GM23338 (cell line): Measurements from ENCODE around the gene GBX1. TPM values are rescaled to one million over a fixed set of nuclear protein-coding genes. Genes with fewer than 3 reads are reported as not detected.

Experiments used
- ATAC-seq: fragments of 200-7000 bp; cut with Tn5 transposase; 3 replicates; pipeline ENCODE4 v1.9.1; 2020
- DNase-seq: peaks from one replicate; pipeline ENCODE4 v3.0.0-alpha.2; 2015; ENCODE audit warnings: low spot score
- H2AFZ ChIP-seq: fragments of 200-600 bp; sonication (generic); 2 replicates; pipeline ENCODE4 v1.8.0; 2016; ENCODE audit warnings: antibody characterized with exemption, mild to moderate bottlenecking, moderate library complexity
- H3F3A ChIP-seq: fragments of 200-600 bp; sonication (generic); replicated peaks from 2 replicates; pipeline ENCODE4 v1.8.0; 2017; ENCODE audit warnings: antibody characterized with exemption, mixed run types, low read depth
- H3K27ac ChIP-seq: fragments of 200-600 bp; sonication (generic); 2 replicates; pipeline ENCODE4 v1.6.1; 2016; ENCODE audit warnings: low read depth
- H3K27me3 ChIP-seq: fragments of 200-600 bp; sonication (generic); 2 replicates; pipeline ENCODE4 v1.8.0; 2016; ENCODE audit warnings: mild to moderate bottlenecking, mixed run types, moderate library complexity; ENCODE audit not compliant: insufficient read depth
- H3K36me3 ChIP-seq: fragments of 200-600 bp; sonication (generic); 2 replicates; pipeline ENCODE4 v1.8.0; 2016; ENCODE audit warnings: mild to moderate bottlenecking; ENCODE audit not compliant: insufficient read depth
- H3K4me1 ChIP-seq: fragments of 200-600 bp; sonication (generic); 2 replicates; pipeline ENCODE4 v1.8.0; 2016; ENCODE audit warnings: mild to moderate bottlenecking, moderate library complexity; ENCODE audit not compliant: insufficient read depth
- H3K4me2 ChIP-seq: fragments of 200-600 bp; sonication (generic); 2 replicates; pipeline ENCODE4 v1.7.1; 2017; ENCODE audit warnings: mixed run types
- H3K4me3 ChIP-seq: fragments of 200-600 bp; sonication (generic); 2 replicates; pipeline ENCODE4 v1.6.1; 2016; ENCODE audit warnings: mixed run types
- H3K79me2 ChIP-seq: fragments of 200-600 bp; sonication (generic); replicated peaks from 2 replicates; pipeline ENCODE4 v1.8.0; 2017; ENCODE audit warnings: mild to moderate bottlenecking; ENCODE audit not compliant: insufficient read depth
- H3K9me2 ChIP-seq: fragments of 200-600 bp; sonication (generic); 2 replicates; pipeline ENCODE4 v1.8.0; 2017; ENCODE audit not compliant: insufficient read depth
- H4K20me1 ChIP-seq: fragments of 200-600 bp; sonication (generic); replicated peaks from 2 replicates; pipeline ENCODE4 v1.8.0; 2017; ENCODE audit warnings: mild to moderate bottlenecking; ENCODE audit not compliant: insufficient read depth
- H3K27ac Mint-ChIP-seq: 2 replicates; pipeline ENCODE4 v1.8.0; 2020; ENCODE audit warnings: inconsistent platforms, mild to moderate bottlenecking, moderate library complexity, mixed read lengths
- H3K27me3 Mint-ChIP-seq: 3 replicates; pipeline ENCODE4 v1.8.0; 2022; ENCODE audit warnings: low read depth, mild to moderate bottlenecking, moderate library complexity, mixed read lengths, inconsistent platforms; ENCODE audit not compliant: insufficient read depth, poor library complexity
- H3K36me3 Mint-ChIP-seq: 3 replicates; pipeline ENCODE4 v1.8.0; 2021; ENCODE audit warnings: low read depth, mild to moderate bottlenecking, inconsistent platforms, moderate library complexity, mixed read lengths
- H3K4me1 Mint-ChIP-seq: 3 replicates; pipeline ENCODE4 v1.8.0; 2020; ENCODE audit warnings: mild to moderate bottlenecking, inconsistent platforms, mixed read lengths
- H3K4me3 Mint-ChIP-seq: 3 replicates; pipeline ENCODE4 v1.8.0; 2021; ENCODE audit warnings: moderate library complexity, mild to moderate bottlenecking, inconsistent platforms, mixed read lengths
- H3K9me3 Mint-ChIP-seq: 3 replicates; pipeline ENCODE4 v1.8.0; 2020; ENCODE audit warnings: moderate library complexity, mild to moderate bottlenecking, inconsistent platforms, mixed read lengths
- CREB1 ChIP-seq: fragments of 250-450 bp; sonication (Bioruptor Pico); IDR thresholded peaks from 2 replicates; pipeline ENCODE4 v1.5.0; 2020; ENCODE audit warnings: low read depth, mild to moderate bottlenecking, moderate library complexity
- EZH2phosphoT487 ChIP-seq: fragments of 200-600 bp; sonication (generic); IDR thresholded peaks from one replicate; pipeline ENCODE4 v1.8.1; 2018; ENCODE audit warnings: antibody characterized with exemption; ENCODE audit not compliant: unreplicated experiment
- JUNB ChIP-seq: IDR thresholded peaks from one replicate; pipeline ENCODE4 v1.6.1; 2016; ENCODE audit warnings: antibody characterized with exemption; ENCODE audit not compliant: unreplicated experiment
- NANOG ChIP-seq: IDR thresholded peaks from 2 replicates; pipeline ENCODE4 v1.6.1; 2016; ENCODE audit warnings: antibody characterized with exemption, borderline replicate concordance
- POLR2AphosphoS5 ChIP-seq: IDR thresholded peaks from 2 replicates; pipeline ENCODE4 v1.6.1; 2016; ENCODE audit warnings: antibody characterized with exemption, low read depth
- STAT1 ChIP-seq: IDR thresholded peaks from one replicate; pipeline ENCODE4 v1.6.1; 2016; ENCODE audit warnings: antibody characterized with exemption; ENCODE audit not compliant: unreplicated experiment
- ZNF114 ChIP-seq: fragments of 250-450 bp; sonication (Bioruptor Pico); IDR thresholded peaks from 2 replicates; pipeline ENCODE4 v1.5.0; 2020; ENCODE audit warnings: mild to moderate bottlenecking, moderate library complexity
- ZNF331 ChIP-seq: fragments of 250-450 bp; sonication (Bioruptor Pico); IDR thresholded peaks from 2 replicates; pipeline ENCODE4 v1.5.0; 2020; ENCODE audit warnings: low read depth, mild to moderate bottlenecking, moderate library complexity
- polyA plus RNA-seq: library from polyadenylated mRNA; unstranded; fragments of >200 nt; fragmentation: Nextera tagmentation; extraction: Ambion mirVana; gene quantifications from 2 replicates; pipeline ENCODE4 v1.2.1, GENCODE V29; 2016
- total RNA-seq: library from RNA; depleted of rRNA; stranded (reverse); fragments of >200 nt; shearing (Covaris generic); gene quantifications from 2 replicates; pipeline ENCODE4 v1.2.3, GENCODE V29; 2014
- TF ChIP-seq, protein P1 (sequence below), 2 experiments: fragments of 200-600 bp in 1 of 2; sonication (generic) in 1 of 2; conservative IDR thresholded peaks; 2 replicates each; pipeline versions ENCODE4 v1.5.1 to v1.6.1; 2016 to 2017; ENCODE audit warnings: antibody characterized with exemption in 2 of 2, low read depth in 2 of 2, mild to moderate bottlenecking in 2 of 2, moderate library complexity in 1 of 2
- TF ChIP-seq, protein P2 (sequence below): IDR thresholded peaks from 2 replicates; pipeline ENCODE4 v1.6.1; 2016; ENCODE audit warnings: antibody characterized with exemption
- TF ChIP-seq, protein P3 (sequence below): IDR thresholded peaks from one replicate; pipeline ENCODE4 v1.6.1; 2018; ENCODE audit warnings: antibody characterized with exemption; ENCODE audit not compliant: unreplicated experiment

The GBX1 gene
- total and polyA plus RNA-seq, 2 experiments from 2014 or later, result 0.24 TPM; not detected in 1

DNA sequence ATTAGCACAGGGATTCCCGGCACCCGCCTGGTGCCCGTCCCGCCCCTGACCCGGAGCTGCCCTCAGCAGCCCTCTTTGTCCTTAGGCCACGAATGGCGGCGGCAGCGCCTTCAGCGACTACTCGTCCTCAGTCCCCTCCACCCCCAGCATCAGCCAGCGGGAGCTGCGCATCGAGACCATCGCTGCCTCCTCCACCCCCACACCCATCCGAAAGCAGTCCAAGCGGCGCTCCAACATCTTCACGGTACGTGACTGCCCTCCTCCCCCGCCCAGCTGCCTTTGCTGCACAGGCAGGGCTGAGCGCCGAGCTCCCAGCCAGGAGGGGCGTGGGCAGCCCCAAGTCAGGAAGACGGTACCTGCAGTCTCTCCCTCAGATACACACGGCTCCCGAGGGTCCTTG, 47.6 kb downstream of the GBX1 start (continued):
- no peak for TF ChIP-seq ZNF114
- TF ChIP-seq EZH2phosphoT487, result no peak
- no peak for TF ChIP-seq JUNB
- no peak for TF ChIP-seq ZNF331

DNA sequence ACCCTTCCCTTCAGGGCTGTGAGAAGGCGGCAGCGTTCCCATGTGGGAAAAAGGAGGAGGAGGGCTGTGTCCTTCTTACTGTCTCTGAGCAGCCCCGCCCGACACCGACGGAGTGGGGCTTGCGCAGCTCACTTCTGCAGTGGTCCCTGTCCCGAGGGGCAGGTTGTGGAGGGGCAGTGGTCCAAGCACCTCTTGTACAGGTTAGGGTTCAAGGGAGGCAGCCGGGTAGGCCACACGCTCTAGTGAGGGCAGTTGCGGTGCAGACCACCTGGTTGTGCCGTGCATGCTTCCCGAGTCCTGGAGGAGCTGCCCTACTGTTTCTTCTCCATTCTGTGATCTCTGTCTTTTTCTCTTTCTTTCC, 48.5 kb downstream of the GBX1 start:
- Histone ChIP-seq H3K27ac (no peak overlapping the region), H3K27me3 (peaks cover 18% of the 10 kb centered on the region), H3K79me2 (no peaks in the 10 kb centered on the region), H3F3A (peaks cover 7% of the 10 kb centered on the region), H3K4me3 (no peak overlapping the region), H2AFZ (no peak overlapping the region), H4K20me1 (peaks cover 25% of the 10 kb centered on the region; the same call in 1 of the 2 replicates), H3K9me2 (no peaks in the 10 kb centered on the region), H3K36me3 (no peaks in the 10 kb centered on the region; the same call in 1 of the 2 replicates), H3K4me2 (no peak overlapping the region), H3K4me1 (peaks cover 13% of the 10 kb centered on the region)
- peaks cover 33% of the 10 kb centered on the region for H3K36me3 Mint-ChIP-seq
- no peak overlapping the region; the same call in 2 of the 3 replicates for H3K4me3 Mint-ChIP-seq
- H3K9me3 Mint-ChIP-seq, result no peaks in the 10 kb centered on the region
- TF ChIP-seq JUNB (no peak), CREB1 (CRISPR knock-in tag) (no peak), ZNF331 (no peak), POLR2AphosphoS5 (no peak), EZH2phosphoT487 (no peak), STAT1 (no peak), NANOG (no peak)
- TF ChIP-seq, protein P1, sequence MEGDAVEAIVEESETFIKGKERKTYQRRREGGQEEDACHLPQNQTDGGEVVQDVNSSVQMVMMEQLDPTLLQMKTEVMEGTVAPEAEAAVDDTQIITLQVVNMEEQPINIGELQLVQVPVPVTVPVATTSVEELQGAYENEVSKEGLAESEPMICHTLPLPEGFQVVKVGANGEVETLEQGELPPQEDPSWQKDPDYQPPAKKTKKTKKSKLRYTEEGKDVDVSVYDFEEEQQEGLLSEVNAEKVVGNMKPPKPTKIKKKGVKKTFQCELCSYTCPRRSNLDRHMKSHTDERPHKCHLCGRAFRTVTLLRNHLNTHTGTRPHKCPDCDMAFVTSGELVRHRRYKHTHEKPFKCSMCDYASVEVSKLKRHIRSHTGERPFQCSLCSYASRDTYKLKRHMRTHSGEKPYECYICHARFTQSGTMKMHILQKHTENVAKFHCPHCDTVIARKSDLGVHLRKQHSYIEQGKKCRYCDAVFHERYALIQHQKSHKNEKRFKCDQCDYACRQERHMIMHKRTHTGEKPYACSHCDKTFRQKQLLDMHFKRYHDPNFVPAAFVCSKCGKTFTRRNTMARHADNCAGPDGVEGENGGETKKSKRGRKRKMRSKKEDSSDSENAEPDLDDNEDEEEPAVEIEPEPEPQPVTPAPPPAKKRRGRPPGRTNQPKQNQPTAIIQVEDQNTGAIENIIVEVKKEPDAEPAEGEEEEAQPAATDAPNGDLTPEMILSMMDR (conservative IDR thresholded peaks at IDR 0.05; ENCODE audit: low read depth in 2 of 2), result no peak
- TF ChIP-seq, protein P2, sequence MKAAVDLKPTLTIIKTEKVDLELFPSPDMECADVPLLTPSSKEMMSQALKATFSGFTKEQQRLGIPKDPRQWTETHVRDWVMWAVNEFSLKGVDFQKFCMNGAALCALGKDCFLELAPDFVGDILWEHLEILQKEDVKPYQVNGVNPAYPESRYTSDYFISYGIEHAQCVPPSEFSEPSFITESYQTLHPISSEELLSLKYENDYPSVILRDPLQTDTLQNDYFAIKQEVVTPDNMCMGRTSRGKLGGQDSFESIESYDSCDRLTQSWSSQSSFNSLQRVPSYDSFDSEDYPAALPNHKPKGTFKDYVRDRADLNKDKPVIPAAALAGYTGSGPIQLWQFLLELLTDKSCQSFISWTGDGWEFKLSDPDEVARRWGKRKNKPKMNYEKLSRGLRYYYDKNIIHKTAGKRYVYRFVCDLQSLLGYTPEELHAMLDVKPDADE, result no peak
- TF ChIP-seq, protein P3, sequence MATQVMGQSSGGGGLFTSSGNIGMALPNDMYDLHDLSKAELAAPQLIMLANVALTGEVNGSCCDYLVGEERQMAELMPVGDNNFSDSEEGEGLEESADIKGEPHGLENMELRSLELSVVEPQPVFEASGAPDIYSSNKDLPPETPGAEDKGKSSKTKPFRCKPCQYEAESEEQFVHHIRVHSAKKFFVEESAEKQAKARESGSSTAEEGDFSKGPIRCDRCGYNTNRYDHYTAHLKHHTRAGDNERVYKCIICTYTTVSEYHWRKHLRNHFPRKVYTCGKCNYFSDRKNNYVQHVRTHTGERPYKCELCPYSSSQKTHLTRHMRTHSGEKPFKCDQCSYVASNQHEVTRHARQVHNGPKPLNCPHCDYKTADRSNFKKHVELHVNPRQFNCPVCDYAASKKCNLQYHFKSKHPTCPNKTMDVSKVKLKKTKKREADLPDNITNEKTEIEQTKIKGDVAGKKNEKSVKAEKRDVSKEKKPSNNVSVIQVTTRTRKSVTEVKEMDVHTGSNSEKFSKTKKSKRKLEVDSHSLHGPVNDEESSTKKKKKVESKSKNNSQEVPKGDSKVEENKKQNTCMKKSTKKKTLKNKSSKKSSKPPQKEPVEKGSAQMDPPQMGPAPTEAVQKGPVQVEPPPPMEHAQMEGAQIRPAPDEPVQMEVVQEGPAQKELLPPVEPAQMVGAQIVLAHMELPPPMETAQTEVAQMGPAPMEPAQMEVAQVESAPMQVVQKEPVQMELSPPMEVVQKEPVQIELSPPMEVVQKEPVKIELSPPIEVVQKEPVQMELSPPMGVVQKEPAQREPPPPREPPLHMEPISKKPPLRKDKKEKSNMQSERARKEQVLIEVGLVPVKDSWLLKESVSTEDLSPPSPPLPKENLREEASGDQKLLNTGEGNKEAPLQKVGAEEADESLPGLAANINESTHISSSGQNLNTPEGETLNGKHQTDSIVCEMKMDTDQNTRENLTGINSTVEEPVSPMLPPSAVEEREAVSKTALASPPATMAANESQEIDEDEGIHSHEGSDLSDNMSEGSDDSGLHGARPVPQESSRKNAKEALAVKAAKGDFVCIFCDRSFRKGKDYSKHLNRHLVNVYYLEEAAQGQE, result no peak
- H3K27me3 Mint-ChIP-seq, result peaks cover 19% of the 10 kb centered on the region
- no peak overlapping the region for H3K27ac Mint-ChIP-seq
- DNase-seq (no peak), ATAC-seq (no peak)
- peaks cover 21% of the 10 kb centered on the region for H3K4me1 Mint-ChIP-seq
